Measurements from ENCODE around the gene ADRA1B. TPM values are rescaled to one million over a fixed set of nuclear protein-coding genes. Genes with fewer than 3 reads are reported as not detected.

ADRA1B gene
- total and polyA plus RNA-seq, 10 of the 15 experiments (the other 5 are each of a cell fraction or from before 2014, with no cell fraction given): 0.04 TPM; not detected in 9

DNA sequence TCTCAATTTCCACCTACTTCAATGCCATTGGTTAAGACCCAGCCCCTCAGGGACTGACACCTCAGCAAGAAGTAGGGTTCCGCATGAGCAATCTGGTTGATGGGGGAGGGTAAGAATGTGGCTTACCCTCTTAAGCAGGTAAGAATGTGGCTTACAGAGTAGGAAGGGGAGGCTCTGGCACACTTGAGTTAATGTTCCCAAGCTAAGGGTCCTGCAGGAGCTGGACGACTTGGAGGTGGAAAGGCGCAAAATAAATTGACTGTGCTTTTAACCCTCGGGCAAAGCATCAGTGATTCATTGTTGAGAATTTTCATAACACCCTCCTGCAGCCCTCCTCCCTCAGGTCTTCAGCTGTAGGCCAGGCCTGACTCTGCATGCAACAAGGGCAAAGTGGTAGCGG lies 24.9 kb upstream of the ADRA1B start (continued):
- TF ChIP-seq, protein P1, sequence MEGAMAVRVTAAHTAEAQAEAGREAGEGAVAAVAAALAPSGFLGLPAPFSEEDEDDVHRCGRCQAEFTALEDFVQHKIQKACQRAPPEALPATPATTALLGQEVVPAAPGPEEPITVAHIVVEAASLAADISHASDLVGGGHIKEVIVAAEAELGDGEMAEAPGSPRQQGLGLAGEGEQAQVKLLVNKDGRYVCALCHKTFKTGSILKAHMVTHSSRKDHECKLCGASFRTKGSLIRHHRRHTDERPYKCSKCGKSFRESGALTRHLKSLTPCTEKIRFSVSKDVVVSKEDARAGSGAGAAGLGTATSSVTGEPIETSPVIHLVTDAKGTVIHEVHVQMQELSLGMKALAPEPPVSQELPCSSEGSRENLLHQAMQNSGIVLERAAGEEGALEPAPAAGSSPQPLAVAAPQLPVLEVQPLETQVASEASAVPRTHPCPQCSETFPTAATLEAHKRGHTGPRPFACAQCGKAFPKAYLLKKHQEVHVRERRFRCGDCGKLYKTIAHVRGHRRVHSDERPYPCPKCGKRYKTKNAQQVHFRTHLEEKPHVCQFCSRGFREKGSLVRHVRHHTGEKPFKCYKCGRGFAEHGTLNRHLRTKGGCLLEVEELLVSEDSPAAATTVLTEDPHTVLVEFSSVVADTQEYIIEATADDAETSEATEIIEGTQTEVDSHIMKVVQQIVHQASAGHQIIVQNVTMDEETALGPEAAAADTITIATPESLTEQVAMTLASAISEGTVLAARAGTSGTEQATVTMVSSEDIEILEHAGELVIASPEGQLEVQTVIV (IDR thresholded peaks at IDR 0.05; ENCODE audit: borderline replicate concordance, partially characterized antibody): no peak
- TF ChIP-seq SUPT20H (IDR thresholded peaks at IDR 0.05; ENCODE audit: borderline replicate concordance, control insufficient read depth, low read depth, low read length): no peak
- TF ChIP-seq, protein P2, sequence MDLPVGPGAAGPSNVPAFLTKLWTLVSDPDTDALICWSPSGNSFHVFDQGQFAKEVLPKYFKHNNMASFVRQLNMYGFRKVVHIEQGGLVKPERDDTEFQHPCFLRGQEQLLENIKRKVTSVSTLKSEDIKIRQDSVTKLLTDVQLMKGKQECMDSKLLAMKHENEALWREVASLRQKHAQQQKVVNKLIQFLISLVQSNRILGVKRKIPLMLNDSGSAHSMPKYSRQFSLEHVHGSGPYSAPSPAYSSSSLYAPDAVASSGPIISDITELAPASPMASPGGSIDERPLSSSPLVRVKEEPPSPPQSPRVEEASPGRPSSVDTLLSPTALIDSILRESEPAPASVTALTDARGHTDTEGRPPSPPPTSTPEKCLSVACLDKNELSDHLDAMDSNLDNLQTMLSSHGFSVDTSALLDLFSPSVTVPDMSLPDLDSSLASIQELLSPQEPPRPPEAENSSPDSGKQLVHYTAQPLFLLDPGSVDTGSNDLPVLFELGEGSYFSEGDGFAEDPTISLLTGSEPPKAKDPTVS (IDR thresholded peaks at IDR 0.05; ENCODE audit: low read depth, low read length): no peak
- TF ChIP-seq MEF2B (IDR thresholded peaks at IDR 0.05; ENCODE audit: partially characterized antibody, poor library complexity, severe bottlenecking): no peak
- no peak for TF ChIP-seq ZNF274 (IDR thresholded peaks at IDR 0.05; ENCODE audit: insufficient read depth, insufficient read length)
- TF ChIP-seq POU2F2 (IDR thresholded peaks at IDR 0.05; ENCODE audit: borderline replicate concordance, low read depth, low read length): no peak
- TF ChIP-seq EGR1 (IDR thresholded peaks at IDR 0.05; ENCODE audit: borderline replicate concordance in 1 of 2, low read depth in 2 of 2, low read length in 2 of 2): no peak
- no peak for TF ChIP-seq YBX1 (IDR thresholded peaks at IDR 0.05)
- TF ChIP-seq BRCA1 (IDR thresholded peaks at IDR 0.05; ENCODE audit: low read depth, low read length): no peak
- TF ChIP-seq TBL1XR1 (IDR thresholded peaks at IDR 0.05; ENCODE audit: low read depth, low read length): no peak
- TF ChIP-seq RELA (IDR thresholded peaks at IDR 0.05; ENCODE audit: borderline replicate concordance, partially characterized antibody): no peak
- TF ChIP-seq, protein P3, sequence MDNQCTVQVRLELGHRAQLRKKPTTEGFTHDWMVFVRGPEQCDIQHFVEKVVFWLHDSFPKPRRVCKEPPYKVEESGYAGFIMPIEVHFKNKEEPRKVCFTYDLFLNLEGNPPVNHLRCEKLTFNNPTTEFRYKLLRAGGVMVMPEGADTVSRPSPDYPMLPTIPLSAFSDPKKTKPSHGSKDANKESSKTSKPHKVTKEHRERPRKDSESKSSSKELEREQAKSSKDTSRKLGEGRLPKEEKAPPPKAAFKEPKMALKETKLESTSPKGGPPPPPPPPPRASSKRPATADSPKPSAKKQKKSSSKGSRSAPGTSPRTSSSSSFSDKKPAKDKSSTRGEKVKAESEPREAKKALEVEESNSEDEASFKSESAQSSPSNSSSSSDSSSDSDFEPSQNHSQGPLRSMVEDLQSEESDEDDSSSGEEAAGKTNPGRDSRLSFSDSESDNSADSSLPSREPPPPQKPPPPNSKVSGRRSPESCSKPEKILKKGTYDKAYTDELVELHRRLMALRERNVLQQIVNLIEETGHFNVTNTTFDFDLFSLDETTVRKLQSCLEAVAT (IDR thresholded peaks at IDR 0.05): no peak
- TF ChIP-seq CHD4 (IDR thresholded peaks at IDR 0.05): no peak
